SU-DHL-6 (cell line): ENCODE measurements around the gene SNIP1.
"Not testable (repeated sequence)": the region's sequence is repeated elsewhere in the genome, so short reads cannot be mapped to it uniquely, and the experiment has no call there.

ENCODE experiments used
- H2AFZ ChIP-seq: fragments of 200-600 bp; sonication (generic); 2 replicates; pipeline ENCODE4 v1.6.1; 2014; ENCODE audit warnings: low read depth, mild to moderate bottlenecking, moderate library complexity, mixed read lengths, antibody characterized with exemption, low read length; ENCODE audit not compliant: severe bottlenecking
- H3F3A ChIP-seq: fragments of 200-600 bp; shearing (Covaris generic); 2 replicates; pipeline ENCODE4 v1.6.0; 2016; ENCODE audit warnings: antibody characterized with exemption, mild to moderate bottlenecking; ENCODE audit not compliant: insufficient read depth
- H3K27ac ChIP-seq: fragments of 200-600 bp; sonication (generic); 2 replicates; pipeline ENCODE4 v1.5.1; 2016; ENCODE audit warnings: low read depth, mild to moderate bottlenecking, low read length, moderate library complexity, mixed read lengths
- H3K27me3 ChIP-seq: fragments of 200-600 bp; sonication (generic), shearing (Covaris generic); 2 replicates; pipeline ENCODE4 v1.6.0; 2014; ENCODE audit warnings: mild to moderate bottlenecking, low read length
- H3K36me3 ChIP-seq: fragments of 200-600 bp; sonication (generic); 2 replicates; pipeline ENCODE4 v1.6.1; 2014; ENCODE audit warnings: mild to moderate bottlenecking, low read length, mixed read lengths
- H3K4me2 ChIP-seq: fragments of 300-600, 200-600 bp; shearing (Covaris generic), sonication (generic); 2 replicates; pipeline ENCODE4 v1.6.0; 2014; ENCODE audit warnings: low read length, low read depth, mild to moderate bottlenecking; ENCODE audit not compliant: poor library complexity, severe bottlenecking
- H3K4me3 ChIP-seq: fragments of 200-600 bp; sonication (generic); 2 replicates; pipeline ENCODE4 v1.5.1; 2014; ENCODE audit warnings: antibody characterized with exemption, low read length, mild to moderate bottlenecking, mixed read lengths; ENCODE audit not compliant: insufficient read depth, poor library complexity, severe bottlenecking
- H3K79me2 ChIP-seq: fragments of 200-600 bp; sonication (generic); 2 replicates; pipeline ENCODE4 v1.6.1; 2014; ENCODE audit warnings: mild to moderate bottlenecking, low read length, moderate library complexity; ENCODE audit not compliant: insufficient read depth
- H3K9ac ChIP-seq: fragments of 200-600 bp; sonication (generic); 2 replicates; pipeline ENCODE4 v1.7.0; 2014; ENCODE audit warnings: mild to moderate bottlenecking, low read length
- H3K9me2 ChIP-seq: fragments of 200-600 bp; sonication (generic); replicated peaks from 2 replicates; pipeline ENCODE4 v1.6.1; 2014; ENCODE audit warnings: low read length; ENCODE audit not compliant: insufficient read depth
- H3K9me3 ChIP-seq: fragments of 200-600 bp; sonication (generic); 2 replicates; pipeline ENCODE4 v1.6.1; 2014; ENCODE audit warnings: low read length, mixed read lengths; ENCODE audit not compliant: insufficient read depth
- H4K20me1 ChIP-seq: fragments of 200-600 bp; sonication (generic); 2 replicates; pipeline ENCODE4 v1.6.1; 2014; ENCODE audit warnings: low read depth, mild to moderate bottlenecking, antibody characterized with exemption, low read length, moderate library complexity, mixed read lengths
- CTCF ChIP-seq: fragments of 200-600 bp; sonication (generic); IDR thresholded peaks from one replicate; pipeline ENCODE4 v1.5.1; 2017; ENCODE audit warnings: antibody characterized with exemption, mild to moderate bottlenecking, low read length, moderate library complexity; ENCODE audit not compliant: insufficient read depth, poor library complexity, severe bottlenecking
- EZH2phosphoT487 ChIP-seq: fragments of 200-600 bp; sonication (generic), shearing (Covaris generic); conservative IDR thresholded peaks from 2 replicates; pipeline ENCODE4 v1.6.1; 2018; ENCODE audit warnings: mild to moderate bottlenecking, antibody characterized with exemption, low read length, moderate library complexity, mixed read lengths

The SNIP1 gene

GRCh38 chr1:37509181-37509580, 44.9 kb downstream of the SNIP1 start:
- Histone ChIP-seq H3K9me2 (no peaks in the 10 kb centered on the region), H4K20me1 (no peaks in the 10 kb centered on the region), H3K79me2 (peaks cover 19% of the 10 kb centered on the region), H2AFZ (no peak overlapping the region), H3K27ac (no peak overlapping the region), H3K9ac (no peak overlapping the region), H3K4me3 (no peak overlapping the region), H3K4me2 (no peak overlapping the region), H3K9me3 (no peaks in the 10 kb centered on the region), H3K27me3 (no peaks in the 10 kb centered on the region), H3F3A (peaks cover 7% of the 10 kb centered on the region; the same call in 1 of the 2 replicates), H3K36me3 (peaks cover 4% of the 10 kb centered on the region; the same call in 1 of the 2 replicates)
- TF ChIP-seq CTCF (no peak), EZH2phosphoT487 (no peak)

- Histone ChIP-seq H2AFZ (no peak overlapping the region), H3K9me2 (no peaks in the 10 kb centered on the region), H3F3A (peaks cover 7% of the 10 kb centered on the region; the same call in 1 of the 2 replicates), H3K79me2 (peaks cover 3% of the 10 kb centered on the region; the same call in 1 of the 2 replicates), H3K27ac (no peak overlapping the region), H3K4me3 (no peak overlapping the region), H3K4me2 (no peak overlapping the region), H3K36me3 (peaks cover 4% of the 10 kb centered on the region; the same call in 1 of the 2 replicates), H4K20me1 (no peaks in the 10 kb centered on the region), H3K9ac (no peak overlapping the region), H3K9me3 (no peaks in the 10 kb centered on the region), H3K27me3 (no peaks in the 10 kb centered on the region)
- TF ChIP-seq CTCF, result no peak
- no peak for TF ChIP-seq EZH2phosphoT487
These were observed 47.4 kb downstream of the SNIP1 start for GRCh38 chr1:37506740-37507139.

- H3K27ac ChIP-seq, H3K4me3 ChIP-seq: not testable (repeated sequence)
These were observed 51.3 kb downstream of the SNIP1 start for GRCh38 chr1:37502791-37503190.

GRCh38 chr1:37502104-37502503, 52.0 kb downstream of the SNIP1 start:
- H3K4me3 ChIP-seq, result no peak overlapping the region
- no peaks in the 10 kb centered on the region for H3K9me2 ChIP-seq
- no peaks in the 10 kb centered on the region for H3K79me2 ChIP-seq
- no peaks in the 10 kb centered on the region for H3K27me3 ChIP-seq
- no peaks in the 10 kb centered on the region; the same call in 1 of the 2 replicates for H3K36me3 ChIP-seq
- no peak overlapping the region for H2AFZ ChIP-seq
- no peaks in the 10 kb centered on the region for H3K9me3 ChIP-seq
- no peaks in the 10 kb centered on the region for H4K20me1 ChIP-seq
- no peak overlapping the region for H3K27ac ChIP-seq
- TF ChIP-seq EZH2phosphoT487 (no peak), CTCF (no peak)
- H3F3A ChIP-seq, result no peaks in the 10 kb centered on the region
- H3K9ac ChIP-seq, result no peak overlapping the region
- no peak overlapping the region for H3K4me2 ChIP-seq

More at GRCh38 chr1:37502791-37503190, 51.3 kb downstream of the SNIP1 start:
- not testable (repeated sequence) for H3F3A ChIP-seq, H3K79me2 ChIP-seq, H4K20me1 ChIP-seq, H3K9me2 ChIP-seq, H3K36me3 ChIP-seq, H2AFZ ChIP-seq, H3K4me2 ChIP-seq, H3K27me3 ChIP-seq, H3K9me3 ChIP-seq, H3K9ac ChIP-seq
